ENCODE data around the gene NMB. TPM values are rescaled to one million over a fixed set of nuclear protein-coding genes. Genes with fewer than 3 reads are reported as not detected.

NMB gene
- total and polyA plus RNA-seq, 2 of the 13 experiments (the other 11 are each of a cell fraction or from before 2014, with no cell fraction given), result 10.4 to 25.4 TPM

GRCh38 chr15:84631706-84632272 is 26.2 kb downstream of the NMB start (continued):
- TF ChIP-seq AFF4 (CRISPR knock-in tag; IDR thresholded peaks at IDR 0.05) (0 out of 2 replicates have a peak, but pooled peaks have one; percentile 18), MED13 (CRISPR knock-in tag; IDR thresholded peaks at IDR 0.05) (no peak), MXI1 (IDR thresholded peaks at IDR 0.05; ENCODE audit: borderline replicate concordance, low read depth, low read length) (0 out of 3 replicates have a peak, but pooled peaks have one; percentile 7), ZNF576 (CRISPR knock-in tag; IDR thresholded peaks at IDR 0.05) (no peak)

- no peak overlapping the region for H3K4me3 ChIP-seq (replicated peaks in 1 of 3; ENCODE audit: insufficient read depth in 1 of 3, low read depth in 2 of 3, low read length in 3 of 3)
- H4K20me1 ChIP-seq (ENCODE audit: insufficient read depth, low read length), result peaks cover 14% of the 10 kb centered on the region
- no peak overlapping the region for H3K27ac ChIP-seq (ENCODE audit: extremely low read length, insufficient read depth, low read length)
- intact Hi-C loops (cut with micrococcal nuclease; ENCODE audit: unreplicated experiment), result no loop called here
- FAIRE-seq, result no peak
- BruUV-seq (replicated peaks), result no TSS peak
- CTCF ChIA-PET (ENCODE audit: low intra/inter-chr PET ratio, low total read pairs), result no interaction called here
- H2AFZ ChIP-seq (ENCODE audit: low read length), result no peak overlapping the region
- peaks cover 8% of the 10 kb centered on the region for H3K79me2 ChIP-seq (ENCODE audit: insufficient read depth, low read length)
- H3K27me3 ChIP-seq (ENCODE audit: control insufficient read depth in 1 of 2, insufficient read depth in 2 of 2, low read length in 2 of 2), result no peaks in the 10 kb centered on the region
- 93% methylated on average over 9 of the region's 9 CpGs for WGBS (ENCODE audit: low lambda C conversion rate)
- ATAC-seq, result no peak
- POLR2A ChIA-PET, result interaction anchor here (5.9 to 6.4 kb wide), 2 partner anchors 22 to 24 kb away, joined by 47 to 94 read pairs; partner anchors contain the start of gene WDR73
- peaks cover 42% of the 10 kb centered on the region for H3K4me1 ChIP-seq (ENCODE audit: insufficient read depth, low read length)
- no peak for DNase-seq (ENCODE audit: low spot score)
- in situ Hi-C loops (cut with HindIII; ENCODE audit: extremely low pct_ligation_motif_present, low pct_unique_long_range_greater_than_20kb), result no loop called here
- no peaks in the 10 kb centered on the region for H3K36me3 ChIP-seq (replicated peaks in 1 of 2; ENCODE audit: control insufficient read depth in 1 of 2, insufficient read depth in 2 of 2, low read length in 2 of 2)
- H3K9ac ChIP-seq (ENCODE audit: insufficient read depth, low read depth, low read length), result no peak overlapping the region
- H3K4me2 ChIP-seq (ENCODE audit: low read depth, low read length), result no peak overlapping the region
- no peaks in the 10 kb centered on the region for H3K9me3 ChIP-seq (ENCODE audit: low read length)
- no peak for TF ChIP-seq BRCA1 (CRISPR knock-in tag; IDR thresholded peaks at IDR 0.05)
- no peak for TF ChIP-seq SAFB2 (CRISPR knock-in tag; IDR thresholded peaks at IDR 0.05; ENCODE audit: borderline replicate concordance, low read depth)
- TF ChIP-seq ZNF670 (CRISPR knock-in tag; IDR thresholded peaks at IDR 0.05; ENCODE audit: borderline replicate concordance), result no peak
- TF ChIP-seq TFAP4 (IDR thresholded peaks at IDR 0.05; ENCODE audit: borderline replicate concordance, low read depth), result no peak
- TF ChIP-seq ZNF703 (CRISPR knock-in tag; IDR thresholded peaks at IDR 0.05; ENCODE audit: borderline replicate concordance), result no peak
- TF ChIP-seq NFAT5 (CRISPR knock-in tag; IDR thresholded peaks at IDR 0.05), result no peak
- TF ChIP-seq CENPX (CRISPR knock-in tag; IDR thresholded peaks at IDR 0.05), result no peak
- no peak for TF ChIP-seq IKZF1 (IDR thresholded peaks at IDR 0.05)
- TF ChIP-seq ZNF451 (CRISPR knock-in tag; IDR thresholded peaks at IDR 0.05), result no peak
Measured at GRCh38 chr15:84629033-84629432, 29.0 kb downstream of the NMB start.
